HG02588 (cell line): ENCODE results near the gene PLCB3.
A peak's percentile ranks its signal among the peaks of the same experiment; 100 is the strongest.

Source experiments
- ATAC-seq: cut with Tn5 transposase; IDR thresholded peaks from one replicate; pipeline ENCODE4 v1.9.1; 2021; ENCODE audit warnings: mild to moderate bottlenecking, moderate library complexity; ENCODE audit not compliant: unreplicated experiment

PLCB3 gene

GRCh38 chr11:64235437-64236161, 15.7 kb upstream of the PLCB3 start:
- no peak for ATAC-seq

- no peak for ATAC-seq
Measured at GRCh38 chr11:64237484-64237951, 13.8 kb upstream of the PLCB3 start.

- no peak for ATAC-seq
Measured at GRCh38 chr11:64238076-64238475, 13.3 kb upstream of the PLCB3 start.

DNA sequence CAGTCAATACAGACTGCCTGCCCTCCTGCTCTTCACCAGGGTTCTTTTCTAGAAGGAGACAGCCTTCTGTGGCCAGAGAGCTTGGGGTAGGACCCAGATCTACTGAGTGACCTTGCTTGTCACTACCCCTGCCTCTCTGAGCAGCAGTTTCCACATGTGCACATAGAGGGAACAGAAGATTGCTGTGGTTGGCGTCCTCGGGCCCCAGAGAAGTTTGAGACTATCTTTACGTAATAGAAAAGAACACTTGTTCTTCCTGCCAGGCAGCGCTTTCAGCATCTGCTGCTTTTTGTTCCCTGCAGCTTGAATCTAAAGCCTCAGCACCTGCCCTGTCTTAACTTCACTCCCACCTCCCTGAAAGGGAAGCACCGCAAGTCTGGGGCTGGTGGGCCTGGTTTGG, 12.3 kb upstream of the PLCB3 start:
- ATAC-seq = no peak

- ATAC-seq = no peak
Measured at GRCh38 chr11:64239662-64240434, 11.5 kb upstream of the PLCB3 start.

DNA sequence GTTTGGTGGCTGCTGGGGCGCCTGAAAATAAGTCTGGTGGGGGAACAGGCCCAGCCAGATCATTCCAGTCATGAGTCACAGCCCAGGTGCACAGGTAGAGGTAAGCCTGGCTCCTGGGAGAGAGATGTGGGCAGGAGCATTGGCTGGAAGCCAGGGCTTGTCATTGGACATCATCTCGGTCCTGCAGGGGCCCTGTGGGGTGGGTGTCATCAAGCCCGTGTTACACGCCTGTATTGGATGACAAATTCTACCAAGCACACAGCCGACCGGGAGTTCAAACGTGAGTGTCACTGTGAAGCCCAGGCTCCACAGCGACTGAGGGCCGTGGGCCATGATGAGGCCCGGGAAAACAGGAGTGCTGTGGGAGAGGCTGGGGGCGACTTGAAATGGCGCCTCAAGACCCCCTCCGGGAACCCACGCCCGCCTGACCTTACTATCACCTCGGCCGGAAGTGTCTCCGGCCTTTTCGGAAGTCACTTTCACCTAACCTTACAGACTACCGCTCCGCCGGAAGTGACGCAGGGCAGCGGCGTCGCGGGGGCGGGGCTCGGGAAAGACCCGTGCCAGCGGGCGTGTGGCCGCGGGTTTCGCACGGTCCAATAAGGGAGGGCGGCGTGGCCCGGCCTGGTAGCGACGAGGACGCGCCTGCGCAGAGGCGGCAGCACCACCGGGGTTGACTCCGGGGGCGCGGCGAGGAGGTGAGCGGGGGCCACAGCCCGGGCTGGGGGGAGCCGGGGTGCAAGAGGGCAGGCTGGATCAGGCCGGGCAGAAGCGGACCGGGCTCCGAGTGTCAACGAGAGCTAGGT, 10.7 kb upstream of the PLCB3 start, which contains the start of gene FKBP2:
Gene FKBP2, plus strand, starts transcription at position 661 of the 806 bp plus-strand sequence. CDS start 1,293 bp downstream, outside the sequence.
- ATAC-seq = peak; percentile 56

GRCh38 chr11:64241241-64241490, 10.2 kb upstream of the PLCB3 start:
- peak; percentile 60 for ATAC-seq

- ATAC-seq = peak; percentile 56
Measured at GRCh38 chr11:64241491-64242374, 9.6 kb upstream of the PLCB3 start.

GRCh38 chr11:64243236-64243854, 8.0 kb upstream of the PLCB3 start:
- ATAC-seq = no peak

DNA sequence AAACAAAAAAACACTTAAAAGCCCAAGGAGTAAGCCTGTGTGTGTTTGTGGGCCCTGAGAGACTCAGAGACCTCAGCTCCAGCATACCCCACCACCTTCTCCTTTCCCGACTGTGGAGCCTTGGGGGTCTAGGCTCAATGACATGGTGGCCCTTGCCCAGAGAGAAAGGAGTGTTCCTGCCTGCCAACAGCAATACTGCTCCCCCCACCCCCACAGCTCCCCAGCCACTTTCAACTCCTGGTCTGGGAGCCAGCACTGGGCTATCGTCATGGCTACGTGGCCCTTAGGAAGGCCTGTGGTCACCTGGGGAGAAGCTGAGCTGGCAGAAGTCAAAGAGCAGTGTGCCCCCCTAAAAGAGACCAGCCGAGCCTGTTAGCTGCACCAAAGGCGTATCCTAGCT, 7.2 kb upstream of the PLCB3 start:
- ATAC-seq = no peak

GRCh38 chr11:64244966-64245365, 6.4 kb upstream of the PLCB3 start:
- ATAC-seq = no peak

DNA sequence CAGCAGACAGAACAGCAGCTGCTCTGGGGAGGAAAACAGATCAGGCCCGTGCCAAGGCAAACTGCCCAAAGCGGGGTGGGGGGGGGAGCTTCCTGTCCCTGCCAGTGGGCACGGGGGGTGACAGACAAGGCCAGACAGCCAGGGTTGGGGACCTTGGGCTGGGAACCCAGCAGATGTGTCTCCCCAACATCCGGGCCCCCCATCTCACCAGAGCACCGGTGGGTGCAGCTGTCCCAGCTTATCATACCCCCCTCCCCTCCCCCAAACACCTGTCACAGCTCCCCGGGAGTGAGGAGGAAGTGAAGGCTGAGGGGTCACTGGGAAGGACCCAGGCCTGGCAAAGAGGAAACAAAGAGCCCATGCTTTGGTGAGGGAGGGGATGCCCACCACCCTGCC, 5.9 kb upstream of the PLCB3 start:
- ATAC-seq = no peak

- no peak for ATAC-seq
Measured at GRCh38 chr11:64245797-64246620, 5.3 kb upstream of the PLCB3 start.

DNA sequence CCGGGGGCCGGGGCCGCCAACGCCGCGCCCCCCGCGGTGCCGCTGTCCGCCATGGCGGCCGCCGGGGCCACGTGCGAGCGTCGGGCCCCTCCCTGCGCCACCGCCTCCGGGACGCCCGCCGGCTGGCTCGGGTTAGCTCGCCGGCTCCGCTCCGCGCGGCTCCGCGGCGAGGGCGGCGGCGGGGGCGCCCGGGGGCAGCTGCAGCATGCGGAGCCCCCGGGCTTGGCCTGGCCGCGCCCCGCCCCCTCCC, 4.8 kb upstream of the PLCB3 start:
- ATAC-seq = peak; percentile 15

GRCh38 chr11:64246871-64247728, 4.2 kb upstream of the PLCB3 start, which contains the start of gene PPP1R14B:
PPP1R14B (minus strand) TSS chr11:64246943; CDS start chr11:64246673, 270 bp downstream.
- peak; percentile 29 for ATAC-seq

DNA sequence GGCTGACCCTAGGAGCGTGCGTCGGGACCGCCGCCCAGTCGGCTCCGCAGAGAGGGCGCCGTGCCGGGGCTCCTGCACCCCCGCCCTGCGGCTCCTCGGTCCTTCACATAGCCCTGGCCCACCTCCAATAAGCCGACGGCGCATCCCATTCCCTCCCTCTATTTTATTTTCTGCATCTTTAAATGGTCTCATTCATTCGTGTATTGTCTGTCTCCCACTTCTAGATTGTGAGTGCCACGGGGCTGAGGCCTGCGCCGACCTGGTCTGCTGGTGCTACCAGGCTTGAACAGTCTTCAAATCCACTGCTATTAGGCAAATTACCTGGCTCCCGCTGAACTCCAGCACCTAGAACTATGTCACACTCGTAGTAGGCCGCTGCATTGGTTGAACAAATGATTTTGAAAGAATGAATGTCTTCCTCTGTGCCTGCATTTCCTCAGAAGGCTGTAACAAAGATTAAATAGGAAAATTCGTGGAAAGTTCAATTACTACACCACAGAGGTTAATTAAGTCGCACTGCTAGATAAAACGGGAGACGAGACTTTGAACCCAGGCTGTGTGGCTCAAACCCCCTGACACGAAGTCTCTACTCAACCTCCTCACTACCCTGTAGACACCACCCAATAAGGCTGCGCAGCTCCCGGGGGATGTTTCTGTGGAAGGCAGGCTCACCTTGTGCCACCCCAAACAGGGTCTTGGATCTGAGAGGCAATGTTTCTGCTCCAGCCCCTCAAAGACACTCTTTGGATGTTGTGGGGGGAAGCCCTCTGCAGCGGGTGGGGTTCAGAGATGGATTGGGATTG, 3.4 kb upstream of the PLCB3 start:
- ATAC-seq = no peak

GRCh38 chr11:64248578-64248977, 2.8 kb upstream of the PLCB3 start:
- no peak for ATAC-seq

- ATAC-seq = no peak
Measured at GRCh38 chr11:64249038-64249437, 2.3 kb upstream of the PLCB3 start.
